ENCODE measurements around the gene GSTM4.
"Not testable (repeated sequence)": the region's sequence is repeated elsewhere in the genome, so short reads cannot be mapped to it uniquely, and the experiment has no call there.

GSTM4 gene

GRCh38 chr1:109687641-109688499 is 32.0 kb downstream of the GSTM4 start, which contains the start of gene GSTM1:
Gene GSTM1, plus strand, starts transcription at chr1:109687817. Its CDS starts 57 bp downstream, at chr1:109687874.
- no peaks in the 10 kb centered on the region for H3K27me3 ChIP-seq (replicated peaks in 2 of 5; ENCODE audit: control insufficient read depth in 4 of 5, insufficient read depth in 5 of 5, low read length in 4 of 5)
- H3K27ac ChIP-seq (ENCODE audit: insufficient read depth in 1 of 2, low read depth in 1 of 2, low read length in 2 of 2, poor library complexity in 1 of 2, severe bottlenecking in 2 of 2), result peak within 1 kb of the TSS in 1 of 2 experiments; percentile 43
- DNase-seq, result peak in 1 of 3 donors; percentile 73
- WGBS (ENCODE audit: insufficient coverage), result no CpG with 5 or more reads among the region's 46 CpGs
- peaks cover 0 to 26% (median 0%) of the 10 kb centered on the region in 4 experiments for H3K36me3 ChIP-seq (ENCODE audit: control insufficient read depth in 4 of 4, insufficient read depth in 4 of 4, low read length in 3 of 4)
- no peaks in the 10 kb centered on the region for H3K9me3 ChIP-seq (ENCODE audit: control extremely low read depth in 1 of 5, control insufficient read depth in 4 of 5, insufficient read depth in 2 of 5, low read depth in 1 of 5, low read length in 4 of 5)
- ChIA-PET POLR2A (no interaction called here), CTCF (interaction anchor here (1.0 to 3.9 kb wide), 7 partner anchors 38 to 142 kb away, joined by 3 to 23 read pairs (median 6); no protein-coding TSS in a partner anchor)
- H3K4me1 ChIP-seq (ENCODE audit: control extremely low read depth in 1 of 4, control insufficient read depth in 4 of 4, insufficient read depth in 4 of 4, low read length in 3 of 4), result peaks cover 0 to 14% (median 1%) of the 10 kb centered on the region in 4 experiments
- H3K4me3 ChIP-seq (ENCODE audit: control insufficient read depth in 1 of 7, extremely low read depth in 1 of 7, insufficient read depth in 4 of 7, low read depth in 2 of 7, low read length in 6 of 7), result peak within 1 kb of the TSS in 5 of 7 experiments; percentile 23 to 84 (median 54)

GRCh38 chr1:109689844-109690405 is 34.0 kb downstream of the GSTM4 start:
- no CpG with 5 or more reads among the region's 6 CpGs for WGBS (ENCODE audit: insufficient coverage)
- Histone ChIP-seq H3K4me3 (ENCODE audit: control insufficient read depth in 1 of 7, extremely low read depth in 1 of 7, insufficient read depth in 4 of 7, low read depth in 2 of 7, low read length in 6 of 7) (no peak overlapping the region), H3K36me3 (ENCODE audit: control insufficient read depth in 4 of 4, insufficient read depth in 4 of 4, low read length in 3 of 4) (peaks cover 0 to 32% (median 0%) of the 10 kb centered on the region in 4 experiments), H3K9me3 (ENCODE audit: control extremely low read depth in 1 of 5, control insufficient read depth in 4 of 5, insufficient read depth in 2 of 5, low read depth in 1 of 5, low read length in 4 of 5) (no peaks in the 10 kb centered on the region), H3K4me1 (ENCODE audit: control extremely low read depth in 1 of 4, control insufficient read depth in 4 of 4, insufficient read depth in 4 of 4, low read length in 3 of 4) (peaks cover 0 to 14% (median 1%) of the 10 kb centered on the region in 4 experiments), H3K27me3 (replicated peaks in 2 of 5; ENCODE audit: control insufficient read depth in 4 of 5, insufficient read depth in 5 of 5, low read length in 4 of 5) (no peaks in the 10 kb centered on the region), H3K27ac (ENCODE audit: insufficient read depth in 1 of 2, low read depth in 1 of 2, low read length in 2 of 2, poor library complexity in 1 of 2, severe bottlenecking in 2 of 2) (no peak overlapping the region)
- POLR2A ChIA-PET, result no interaction called here
- no peak for DNase-seq
- CTCF ChIA-PET, result interaction anchor here (3.9 kb wide), 1 partner anchor 50 kb away, joined by 23 read pairs; no protein-coding TSS in a partner anchor

GRCh38 chr1:109691759-109692158 is 35.9 kb downstream of the GSTM4 start:
- Histone ChIP-seq H3K9me3 (ENCODE audit: control extremely low read depth in 1 of 5, control insufficient read depth in 4 of 5, insufficient read depth in 2 of 5, low read depth in 1 of 5, low read length in 4 of 5) (no peaks in the 10 kb centered on the region), H3K4me3 (ENCODE audit: control insufficient read depth in 1 of 7, extremely low read depth in 1 of 7, insufficient read depth in 4 of 7, low read depth in 2 of 7, low read length in 6 of 7) (no peak overlapping the region), H3K27ac (ENCODE audit: insufficient read depth in 1 of 2, low read depth in 1 of 2, low read length in 2 of 2, poor library complexity in 1 of 2, severe bottlenecking in 2 of 2) (no peak overlapping the region), H3K4me1 (ENCODE audit: control extremely low read depth in 1 of 4, control insufficient read depth in 4 of 4, insufficient read depth in 4 of 4, low read length in 3 of 4) (peaks cover 0 to 14% (median 1%) of the 10 kb centered on the region in 4 experiments), H3K27me3 (replicated peaks in 2 of 5; ENCODE audit: control insufficient read depth in 4 of 5, insufficient read depth in 5 of 5, low read length in 4 of 5) (no peaks in the 10 kb centered on the region), H3K36me3 (ENCODE audit: control insufficient read depth in 4 of 4, insufficient read depth in 4 of 4, low read length in 3 of 4) (peaks cover 0 to 38% (median 0%) of the 10 kb centered on the region in 4 experiments)
- POLR2A ChIA-PET, result no interaction called here
- DNase-seq, result no peak
- CTCF ChIA-PET, result interaction anchor here (0.7 kb wide), 1 partner anchor 564 kb away, joined by 4 read pairs; no protein-coding TSS in a partner anchor
- no CpG with 5 or more reads among the region's 6 CpGs for WGBS (ENCODE audit: insufficient coverage)

- CTCF ChIA-PET; POLR2A ChIA-PET; H3K4me1 ChIP-seq (ENCODE audit: control extremely low read depth in 1 of 4, control insufficient read depth in 4 of 4, insufficient read depth in 4 of 4, low read length in 3 of 4); H3K9me3 ChIP-seq (ENCODE audit: control extremely low read depth in 1 of 5, control insufficient read depth in 4 of 5, insufficient read depth in 2 of 5, low read depth in 1 of 5, low read length in 4 of 5); H3K4me3 ChIP-seq (ENCODE audit: control insufficient read depth in 1 of 7, extremely low read depth in 1 of 7, insufficient read depth in 4 of 7, low read depth in 2 of 7, low read length in 6 of 7); DNase-seq; H3K27me3 ChIP-seq (replicated peaks in 2 of 5; ENCODE audit: control insufficient read depth in 4 of 5, insufficient read depth in 5 of 5, low read length in 4 of 5); H3K27ac ChIP-seq (ENCODE audit: insufficient read depth in 1 of 2, low read depth in 1 of 2, low read length in 2 of 2, poor library complexity in 1 of 2, severe bottlenecking in 2 of 2): not testable (repeated sequence)
- H3K36me3 ChIP-seq (ENCODE audit: control insufficient read depth in 4 of 4, insufficient read depth in 4 of 4, low read length in 3 of 4), result peaks cover 0 to 34% (median 0%) of the 10 kb centered on the region in 4 experiments
- WGBS (ENCODE audit: insufficient coverage), result no CpG with 5 or more reads among the region's 5 CpGs
Measured at GRCh38 chr1:109694400-109694799, 38.5 kb downstream of the GSTM4 start.

GRCh38 chr1:109695138-109695537 is 39.2 kb downstream of the GSTM4 start:
- peaks cover 0 to 28% (median 0%) of the 10 kb centered on the region in 4 experiments for H3K36me3 ChIP-seq (ENCODE audit: control insufficient read depth in 4 of 4, insufficient read depth in 4 of 4, low read length in 3 of 4)
- POLR2A ChIA-PET; CTCF ChIA-PET; H3K4me3 ChIP-seq (ENCODE audit: control insufficient read depth in 1 of 7, extremely low read depth in 1 of 7, insufficient read depth in 4 of 7, low read depth in 2 of 7, low read length in 6 of 7); DNase-seq; H3K27me3 ChIP-seq (replicated peaks in 2 of 5; ENCODE audit: control insufficient read depth in 4 of 5, insufficient read depth in 5 of 5, low read length in 4 of 5); H3K27ac ChIP-seq (ENCODE audit: insufficient read depth in 1 of 2, low read depth in 1 of 2, low read length in 2 of 2, poor library complexity in 1 of 2, severe bottlenecking in 2 of 2); H3K9me3 ChIP-seq (ENCODE audit: control extremely low read depth in 1 of 5, control insufficient read depth in 4 of 5, insufficient read depth in 2 of 5, low read depth in 1 of 5, low read length in 4 of 5); H3K4me1 ChIP-seq (ENCODE audit: control extremely low read depth in 1 of 4, control insufficient read depth in 4 of 4, insufficient read depth in 4 of 4, low read length in 3 of 4): not testable (repeated sequence)
- WGBS (ENCODE audit: insufficient coverage), result no CpG with 5 or more reads among the region's 3 CpGs

GRCh38 chr1:109697066-109697465 is 41.2 kb downstream of the GSTM4 start:
- Histone ChIP-seq H3K4me1 (ENCODE audit: control extremely low read depth in 1 of 4, control insufficient read depth in 4 of 4, insufficient read depth in 4 of 4, low read length in 3 of 4) (no peaks in the 10 kb centered on the region), H3K4me3 (ENCODE audit: control insufficient read depth in 1 of 7, extremely low read depth in 1 of 7, insufficient read depth in 4 of 7, low read depth in 2 of 7, low read length in 6 of 7) (no peak overlapping the region), H3K27ac (ENCODE audit: insufficient read depth in 1 of 2, low read depth in 1 of 2, low read length in 2 of 2, poor library complexity in 1 of 2, severe bottlenecking in 2 of 2) (no peak overlapping the region), H3K9me3 (ENCODE audit: control extremely low read depth in 1 of 5, control insufficient read depth in 4 of 5, insufficient read depth in 2 of 5, low read depth in 1 of 5, low read length in 4 of 5) (no peaks in the 10 kb centered on the region), H3K27me3 (replicated peaks in 2 of 5; ENCODE audit: control insufficient read depth in 4 of 5, insufficient read depth in 5 of 5, low read length in 4 of 5) (no peaks in the 10 kb centered on the region), H3K36me3 (ENCODE audit: control insufficient read depth in 4 of 4, insufficient read depth in 4 of 4, low read length in 3 of 4) (peaks cover 0 to 12% (median 0%) of the 10 kb centered on the region in 4 experiments)
- CTCF ChIA-PET, result no interaction called here
- WGBS (ENCODE audit: insufficient coverage), result no CpG with 5 or more reads among the region's 4 CpGs
- no peak for DNase-seq
- POLR2A ChIA-PET, result no interaction called here

GRCh38 chr1:109697861-109698260 is 42.0 kb downstream of the GSTM4 start:
- H3K27ac ChIP-seq (ENCODE audit: insufficient read depth in 1 of 2, low read depth in 1 of 2, low read length in 2 of 2, poor library complexity in 1 of 2, severe bottlenecking in 2 of 2); H3K4me1 ChIP-seq (ENCODE audit: control extremely low read depth in 1 of 4, control insufficient read depth in 4 of 4, insufficient read depth in 4 of 4, low read length in 3 of 4); H3K27me3 ChIP-seq (replicated peaks in 2 of 5; ENCODE audit: control insufficient read depth in 4 of 5, insufficient read depth in 5 of 5, low read length in 4 of 5); POLR2A ChIA-PET; H3K9me3 ChIP-seq (ENCODE audit: control extremely low read depth in 1 of 5, control insufficient read depth in 4 of 5, insufficient read depth in 2 of 5, low read depth in 1 of 5, low read length in 4 of 5); H3K4me3 ChIP-seq (ENCODE audit: control insufficient read depth in 1 of 7, extremely low read depth in 1 of 7, insufficient read depth in 4 of 7, low read depth in 2 of 7, low read length in 6 of 7); DNase-seq; CTCF ChIA-PET: not testable (repeated sequence)
- H3K36me3 ChIP-seq (ENCODE audit: control insufficient read depth in 4 of 4, insufficient read depth in 4 of 4, low read length in 3 of 4), result peaks cover 0 to 12% (median 0%) of the 10 kb centered on the region in 4 experiments
- WGBS (ENCODE audit: insufficient coverage), result no CpG with 5 or more reads among the region's 4 CpGs

Measured in common myeloid progenitor, CD34-positive (primary cell).